ENCODE results near the gene PTPRN. TPM values are rescaled to one million over a fixed set of nuclear protein-coding genes. Genes with fewer than 3 reads are reported as not detected.

Gene PTPRN
- total and polyA plus RNA-seq, 9 of the 15 experiments (the other 6 are each of a cell fraction or from before 2014, with no cell fraction given), result 0.15 to 2.4 (median 0.43) TPM; not detected in 1

GRCh38 chr2:219279916-219280516 is 29.2 kb downstream of the PTPRN start (continued):
- TF ChIP-seq, protein P1, sequence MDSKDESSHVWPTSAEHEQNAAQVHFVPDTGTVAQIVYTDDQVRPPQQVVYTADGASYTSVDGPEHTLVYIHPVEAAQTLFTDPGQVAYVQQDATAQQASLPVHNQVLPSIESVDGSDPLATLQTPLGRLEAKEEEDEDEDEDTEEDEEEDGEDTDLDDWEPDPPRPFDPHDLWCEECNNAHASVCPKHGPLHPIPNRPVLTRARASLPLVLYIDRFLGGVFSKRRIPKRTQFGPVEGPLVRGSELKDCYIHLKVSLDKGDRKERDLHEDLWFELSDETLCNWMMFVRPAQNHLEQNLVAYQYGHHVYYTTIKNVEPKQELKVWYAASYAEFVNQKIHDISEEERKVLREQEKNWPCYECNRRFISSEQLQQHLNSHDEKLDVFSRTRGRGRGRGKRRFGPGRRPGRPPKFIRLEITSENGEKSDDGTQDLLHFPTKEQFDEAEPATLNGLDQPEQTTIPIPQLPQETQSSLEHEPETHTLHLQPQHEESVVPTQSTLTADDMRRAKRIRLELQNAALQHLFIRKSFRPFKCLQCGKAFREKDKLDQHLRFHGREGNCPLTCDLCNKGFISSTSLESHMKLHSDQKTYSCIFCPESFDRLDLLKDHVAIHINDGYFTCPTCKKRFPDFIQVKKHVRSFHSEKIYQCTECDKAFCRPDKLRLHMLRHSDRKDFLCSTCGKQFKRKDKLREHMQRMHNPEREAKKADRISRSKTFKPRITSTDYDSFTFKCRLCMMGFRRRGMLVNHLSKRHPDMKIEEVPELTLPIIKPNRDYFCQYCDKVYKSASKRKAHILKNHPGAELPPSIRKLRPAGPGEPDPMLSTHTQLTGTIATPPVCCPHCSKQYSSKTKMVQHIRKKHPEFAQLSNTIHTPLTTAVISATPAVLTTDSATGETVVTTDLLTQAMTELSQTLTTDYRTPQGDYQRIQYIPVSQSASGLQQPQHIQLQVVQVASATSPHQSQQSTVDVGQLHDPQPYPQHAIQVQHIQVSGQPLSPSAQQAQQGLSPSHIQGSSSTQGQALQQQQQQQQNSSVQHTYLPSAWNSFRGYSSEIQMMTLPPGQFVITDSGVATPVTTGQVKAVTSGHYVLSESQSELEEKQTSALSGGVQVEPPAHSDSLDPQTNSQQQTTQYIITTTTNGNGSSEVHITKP (IDR thresholded peaks at IDR 0.05; ENCODE audit: partially characterized antibody), result peak; percentile 5
- TF ChIP-seq, protein P2, sequence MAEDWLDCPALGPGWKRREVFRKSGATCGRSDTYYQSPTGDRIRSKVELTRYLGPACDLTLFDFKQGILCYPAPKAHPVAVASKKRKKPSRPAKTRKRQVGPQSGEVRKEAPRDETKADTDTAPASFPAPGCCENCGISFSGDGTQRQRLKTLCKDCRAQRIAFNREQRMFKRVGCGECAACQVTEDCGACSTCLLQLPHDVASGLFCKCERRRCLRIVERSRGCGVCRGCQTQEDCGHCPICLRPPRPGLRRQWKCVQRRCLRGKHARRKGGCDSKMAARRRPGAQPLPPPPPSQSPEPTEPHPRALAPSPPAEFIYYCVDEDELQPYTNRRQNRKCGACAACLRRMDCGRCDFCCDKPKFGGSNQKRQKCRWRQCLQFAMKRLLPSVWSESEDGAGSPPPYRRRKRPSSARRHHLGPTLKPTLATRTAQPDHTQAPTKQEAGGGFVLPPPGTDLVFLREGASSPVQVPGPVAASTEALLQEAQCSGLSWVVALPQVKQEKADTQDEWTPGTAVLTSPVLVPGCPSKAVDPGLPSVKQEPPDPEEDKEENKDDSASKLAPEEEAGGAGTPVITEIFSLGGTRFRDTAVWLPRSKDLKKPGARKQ (CRISPR knock-in tag; IDR thresholded peaks at IDR 0.05), result no peak
- TF ChIP-seq HSF4 (CRISPR knock-in tag; IDR thresholded peaks at IDR 0.05; ENCODE audit: borderline replicate concordance) (no peak), FOXK2 (conservative IDR thresholded peaks at IDR 0.05 in 1 of 2, IDR thresholded peaks at IDR 0.05 in 1 of 2; ENCODE audit: low read depth in 2 of 2) (0 out of 4 replicates have a peak, but pooled peaks of 1 of the 2 experiments have one; percentile 23), YBX1 (IDR thresholded peaks at IDR 0.05) (no peak), SETDB1 (IDR thresholded peaks at IDR 0.05; ENCODE audit: low read length) (no peak)
- TF ChIP-seq, protein P3, sequence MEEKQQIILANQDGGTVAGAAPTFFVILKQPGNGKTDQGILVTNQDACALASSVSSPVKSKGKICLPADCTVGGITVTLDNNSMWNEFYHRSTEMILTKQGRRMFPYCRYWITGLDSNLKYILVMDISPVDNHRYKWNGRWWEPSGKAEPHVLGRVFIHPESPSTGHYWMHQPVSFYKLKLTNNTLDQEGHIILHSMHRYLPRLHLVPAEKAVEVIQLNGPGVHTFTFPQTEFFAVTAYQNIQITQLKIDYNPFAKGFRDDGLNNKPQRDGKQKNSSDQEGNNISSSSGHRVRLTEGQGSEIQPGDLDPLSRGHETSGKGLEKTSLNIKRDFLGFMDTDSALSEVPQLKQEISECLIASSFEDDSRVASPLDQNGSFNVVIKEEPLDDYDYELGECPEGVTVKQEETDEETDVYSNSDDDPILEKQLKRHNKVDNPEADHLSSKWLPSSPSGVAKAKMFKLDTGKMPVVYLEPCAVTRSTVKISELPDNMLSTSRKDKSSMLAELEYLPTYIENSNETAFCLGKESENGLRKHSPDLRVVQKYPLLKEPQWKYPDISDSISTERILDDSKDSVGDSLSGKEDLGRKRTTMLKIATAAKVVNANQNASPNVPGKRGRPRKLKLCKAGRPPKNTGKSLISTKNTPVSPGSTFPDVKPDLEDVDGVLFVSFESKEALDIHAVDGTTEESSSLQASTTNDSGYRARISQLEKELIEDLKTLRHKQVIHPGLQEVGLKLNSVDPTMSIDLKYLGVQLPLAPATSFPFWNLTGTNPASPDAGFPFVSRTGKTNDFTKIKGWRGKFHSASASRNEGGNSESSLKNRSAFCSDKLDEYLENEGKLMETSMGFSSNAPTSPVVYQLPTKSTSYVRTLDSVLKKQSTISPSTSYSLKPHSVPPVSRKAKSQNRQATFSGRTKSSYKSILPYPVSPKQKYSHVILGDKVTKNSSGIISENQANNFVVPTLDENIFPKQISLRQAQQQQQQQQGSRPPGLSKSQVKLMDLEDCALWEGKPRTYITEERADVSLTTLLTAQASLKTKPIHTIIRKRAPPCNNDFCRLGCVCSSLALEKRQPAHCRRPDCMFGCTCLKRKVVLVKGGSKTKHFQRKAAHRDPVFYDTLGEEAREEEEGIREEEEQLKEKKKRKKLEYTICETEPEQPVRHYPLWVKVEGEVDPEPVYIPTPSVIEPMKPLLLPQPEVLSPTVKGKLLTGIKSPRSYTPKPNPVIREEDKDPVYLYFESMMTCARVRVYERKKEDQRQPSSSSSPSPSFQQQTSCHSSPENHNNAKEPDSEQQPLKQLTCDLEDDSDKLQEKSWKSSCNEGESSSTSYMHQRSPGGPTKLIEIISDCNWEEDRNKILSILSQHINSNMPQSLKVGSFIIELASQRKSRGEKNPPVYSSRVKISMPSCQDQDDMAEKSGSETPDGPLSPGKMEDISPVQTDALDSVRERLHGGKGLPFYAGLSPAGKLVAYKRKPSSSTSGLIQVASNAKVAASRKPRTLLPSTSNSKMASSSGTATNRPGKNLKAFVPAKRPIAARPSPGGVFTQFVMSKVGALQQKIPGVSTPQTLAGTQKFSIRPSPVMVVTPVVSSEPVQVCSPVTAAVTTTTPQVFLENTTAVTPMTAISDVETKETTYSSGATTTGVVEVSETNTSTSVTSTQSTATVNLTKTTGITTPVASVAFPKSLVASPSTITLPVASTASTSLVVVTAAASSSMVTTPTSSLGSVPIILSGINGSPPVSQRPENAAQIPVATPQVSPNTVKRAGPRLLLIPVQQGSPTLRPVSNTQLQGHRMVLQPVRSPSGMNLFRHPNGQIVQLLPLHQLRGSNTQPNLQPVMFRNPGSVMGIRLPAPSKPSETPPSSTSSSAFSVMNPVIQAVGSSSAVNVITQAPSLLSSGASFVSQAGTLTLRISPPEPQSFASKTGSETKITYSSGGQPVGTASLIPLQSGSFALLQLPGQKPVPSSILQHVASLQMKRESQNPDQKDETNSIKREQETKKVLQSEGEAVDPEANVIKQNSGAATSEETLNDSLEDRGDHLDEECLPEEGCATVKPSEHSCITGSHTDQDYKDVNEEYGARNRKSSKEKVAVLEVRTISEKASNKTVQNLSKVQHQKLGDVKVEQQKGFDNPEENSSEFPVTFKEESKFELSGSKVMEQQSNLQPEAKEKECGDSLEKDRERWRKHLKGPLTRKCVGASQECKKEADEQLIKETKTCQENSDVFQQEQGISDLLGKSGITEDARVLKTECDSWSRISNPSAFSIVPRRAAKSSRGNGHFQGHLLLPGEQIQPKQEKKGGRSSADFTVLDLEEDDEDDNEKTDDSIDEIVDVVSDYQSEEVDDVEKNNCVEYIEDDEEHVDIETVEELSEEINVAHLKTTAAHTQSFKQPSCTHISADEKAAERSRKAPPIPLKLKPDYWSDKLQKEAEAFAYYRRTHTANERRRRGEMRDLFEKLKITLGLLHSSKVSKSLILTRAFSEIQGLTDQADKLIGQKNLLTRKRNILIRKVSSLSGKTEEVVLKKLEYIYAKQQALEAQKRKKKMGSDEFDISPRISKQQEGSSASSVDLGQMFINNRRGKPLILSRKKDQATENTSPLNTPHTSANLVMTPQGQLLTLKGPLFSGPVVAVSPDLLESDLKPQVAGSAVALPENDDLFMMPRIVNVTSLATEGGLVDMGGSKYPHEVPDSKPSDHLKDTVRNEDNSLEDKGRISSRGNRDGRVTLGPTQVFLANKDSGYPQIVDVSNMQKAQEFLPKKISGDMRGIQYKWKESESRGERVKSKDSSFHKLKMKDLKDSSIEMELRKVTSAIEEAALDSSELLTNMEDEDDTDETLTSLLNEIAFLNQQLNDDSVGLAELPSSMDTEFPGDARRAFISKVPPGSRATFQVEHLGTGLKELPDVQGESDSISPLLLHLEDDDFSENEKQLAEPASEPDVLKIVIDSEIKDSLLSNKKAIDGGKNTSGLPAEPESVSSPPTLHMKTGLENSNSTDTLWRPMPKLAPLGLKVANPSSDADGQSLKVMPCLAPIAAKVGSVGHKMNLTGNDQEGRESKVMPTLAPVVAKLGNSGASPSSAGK (IDR thresholded peaks at IDR 0.05), result peak; percentile 28; the same call in 1 of the 2 replicates
- TF ChIP-seq, protein P4, sequence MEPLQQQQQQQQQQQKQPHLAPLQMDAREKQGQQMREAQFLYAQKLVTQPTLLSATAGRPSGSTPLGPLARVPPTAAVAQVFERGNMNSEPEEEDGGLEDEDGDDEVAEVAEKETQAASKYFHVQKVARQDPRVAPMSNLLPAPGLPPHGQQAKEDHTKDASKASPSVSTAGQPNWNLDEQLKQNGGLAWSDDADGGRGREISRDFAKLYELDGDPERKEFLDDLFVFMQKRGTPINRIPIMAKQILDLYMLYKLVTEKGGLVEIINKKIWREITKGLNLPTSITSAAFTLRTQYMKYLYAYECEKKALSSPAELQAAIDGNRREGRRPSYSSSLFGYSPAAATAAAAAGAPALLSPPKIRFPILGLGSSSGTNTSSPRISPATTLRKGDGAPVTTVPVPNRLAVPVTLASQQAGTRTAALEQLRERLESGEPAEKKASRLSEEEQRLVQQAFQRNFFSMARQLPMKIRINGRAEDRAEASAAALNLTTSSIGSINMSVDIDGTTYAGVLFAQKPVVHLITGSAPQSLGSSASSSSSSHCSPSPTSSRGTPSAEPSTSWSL (CRISPR knock-in tag; IDR thresholded peaks at IDR 0.05; ENCODE audit: borderline replicate concordance), result no peak
